CD4-positive, alpha-beta T cell treated with Interleukin-1 beta for 1 hour (primary cell): ENCODE measurements around the gene TPCN2.

Source experiments
- DNase-seq, 2 donors: peaks; one replicate each; pipeline ENCODE4 v3.0.0-alpha.2; 2020 to 2022

TPCN2 gene

GRCh38 chr11:69010964-69011623 is 37.6 kb upstream of the TPCN2 start:
- DNase-seq: peak; percentile 10 to 25

GRCh38 chr11:69011624-69012091 is 37.1 kb upstream of the TPCN2 start:
- no peak for DNase-seq

DNA sequence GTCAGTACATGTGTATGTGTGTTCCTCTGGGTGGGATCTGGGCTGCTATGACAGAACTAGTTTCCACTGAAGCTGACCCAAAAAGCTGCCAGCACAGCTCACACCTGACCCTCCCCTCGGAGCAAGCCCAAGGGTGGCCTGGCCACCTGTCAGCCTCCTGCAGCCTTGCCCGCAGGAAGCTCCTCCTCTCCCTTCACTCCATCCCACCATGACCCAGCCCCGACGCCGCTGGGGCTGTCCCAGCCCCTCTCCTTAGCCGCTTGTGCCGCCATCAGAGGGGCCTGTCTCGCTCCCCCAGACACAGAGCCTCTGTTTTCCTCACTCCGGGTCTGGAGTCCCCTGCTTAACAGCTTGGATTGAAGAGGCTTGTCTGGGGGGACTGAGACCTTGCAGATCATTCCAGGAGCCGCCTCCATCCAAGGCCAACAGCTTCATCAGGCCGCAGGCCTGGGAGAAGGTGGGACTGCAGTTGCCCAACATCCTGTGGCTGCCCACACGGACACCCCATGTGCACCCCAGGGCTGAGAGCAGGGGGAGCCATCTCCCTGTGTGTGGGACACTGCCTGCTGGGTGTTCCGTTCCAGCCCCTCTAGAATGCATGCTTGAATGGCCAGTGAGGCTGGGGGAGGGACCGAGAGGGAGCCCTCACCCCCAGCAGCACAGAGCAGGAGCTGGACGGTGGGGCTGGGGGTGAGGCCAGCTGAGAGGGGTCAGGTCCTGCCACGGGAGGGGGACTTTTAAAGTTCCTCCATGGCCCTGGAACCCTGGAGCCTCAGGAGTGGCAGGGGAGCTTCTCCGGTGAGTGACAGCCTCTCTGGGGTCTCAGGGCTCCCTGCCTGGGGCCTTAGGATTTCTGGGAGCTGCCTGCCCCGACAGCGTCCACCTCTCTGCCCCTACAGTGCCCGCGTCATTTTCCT is 36.4 kb upstream of the TPCN2 start:
- no peak for DNase-seq

GRCh38 chr11:69013009-69013951 is 35.5 kb upstream of the TPCN2 start, which contains the start of gene MRGPRF:
Gene MRGPRF, minus strand, starts transcription at chr11:69013246. Its CDS starts 3,345 bp downstream, at chr11:69009901.
- no peak for DNase-seq

- DNase-seq: no peak
Observed at GRCh38 chr11:69014084-69014851, 34.5 kb upstream of the TPCN2 start.

DNA sequence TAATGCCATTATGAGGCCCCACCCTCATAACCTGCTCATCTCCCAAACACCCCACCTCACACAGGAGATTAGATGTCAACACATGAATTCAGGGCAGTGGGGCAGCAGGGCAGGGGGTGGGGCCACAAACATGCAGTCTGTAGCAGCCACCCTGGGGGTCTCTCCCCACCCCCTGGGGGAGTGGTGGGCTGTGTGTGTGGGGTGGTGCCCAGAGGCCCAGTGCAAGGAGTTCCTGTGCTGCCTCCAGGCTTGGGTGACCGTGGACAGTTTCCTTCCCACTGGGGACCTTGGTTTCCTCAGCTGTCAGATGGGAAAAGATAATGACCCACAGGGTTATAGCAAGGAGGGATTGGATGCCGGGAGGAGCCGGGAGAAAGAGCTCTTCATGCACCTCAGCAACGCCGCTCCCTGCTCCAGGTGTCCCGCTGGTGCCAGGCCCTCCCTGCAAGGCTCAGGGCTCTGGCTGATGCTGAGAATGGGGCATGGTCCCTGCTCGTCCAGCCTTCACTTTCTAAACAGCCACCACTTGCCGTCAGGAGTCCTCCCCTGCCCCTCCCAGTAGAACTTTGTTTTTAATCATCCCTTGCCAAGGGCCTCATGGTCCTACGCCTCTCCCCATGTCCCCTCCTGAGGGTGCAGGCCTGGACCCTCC is 33.7 kb upstream of the TPCN2 start:
- no peak for DNase-seq

DNA sequence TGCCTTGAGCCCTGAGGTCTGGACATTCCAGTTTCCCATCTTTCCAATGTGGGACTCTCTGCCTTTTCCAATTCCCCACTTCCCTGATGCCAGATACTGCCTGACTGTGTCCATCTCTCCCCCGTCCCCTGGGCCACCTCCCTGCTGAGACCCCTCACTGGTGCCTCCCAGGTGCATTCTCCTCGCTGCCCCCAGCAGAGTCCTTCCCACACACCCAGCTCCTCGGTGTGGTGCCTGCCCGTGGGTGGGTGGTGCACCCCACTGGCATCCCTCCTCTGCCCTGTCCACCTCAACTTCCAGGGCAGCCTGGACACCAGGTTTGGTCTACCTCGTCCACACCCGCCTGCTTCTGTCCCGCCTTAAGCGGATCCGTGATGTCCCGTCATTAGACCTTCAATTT is 30.8 kb upstream of the TPCN2 start:
- no peak for DNase-seq

- no peak for DNase-seq
Observed at GRCh38 chr11:69018924-69019323, 29.8 kb upstream of the TPCN2 start.

GRCh38 chr11:69022260-69022659 is 26.5 kb upstream of the TPCN2 start:
- DNase-seq: no peak

GRCh38 chr11:69024509-69024908 is 24.2 kb upstream of the TPCN2 start:
- DNase-seq: no peak

- no peak for DNase-seq
Observed at GRCh38 chr11:69027704-69028372, 20.9 kb upstream of the TPCN2 start.

DNA sequence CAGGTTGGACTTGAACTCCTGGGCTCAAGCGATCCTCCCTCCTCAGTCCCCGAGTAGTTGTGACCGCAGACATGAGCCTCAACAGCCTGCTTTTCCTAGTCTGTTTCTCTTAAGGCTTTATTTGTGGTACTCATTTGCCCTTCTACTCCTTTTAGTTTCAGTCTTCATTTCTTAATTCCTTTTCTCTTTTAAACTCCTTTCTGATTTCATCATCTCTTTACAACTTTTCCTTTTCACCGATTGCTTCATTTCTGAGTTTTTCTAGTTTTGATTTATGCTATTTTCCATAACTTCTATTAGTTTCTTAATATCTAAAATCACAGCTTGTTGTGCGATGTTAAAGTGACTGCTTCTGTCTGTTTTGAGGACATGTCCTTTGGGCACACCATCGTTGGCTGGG is 18.4 kb upstream of the TPCN2 start:
- DNase-seq: no peak

- DNase-seq: no peak
Observed at GRCh38 chr11:69032833-69033232, 15.9 kb upstream of the TPCN2 start.

GRCh38 chr11:69033431-69033830 is 15.3 kb upstream of the TPCN2 start:
- no peak for DNase-seq

DNA sequence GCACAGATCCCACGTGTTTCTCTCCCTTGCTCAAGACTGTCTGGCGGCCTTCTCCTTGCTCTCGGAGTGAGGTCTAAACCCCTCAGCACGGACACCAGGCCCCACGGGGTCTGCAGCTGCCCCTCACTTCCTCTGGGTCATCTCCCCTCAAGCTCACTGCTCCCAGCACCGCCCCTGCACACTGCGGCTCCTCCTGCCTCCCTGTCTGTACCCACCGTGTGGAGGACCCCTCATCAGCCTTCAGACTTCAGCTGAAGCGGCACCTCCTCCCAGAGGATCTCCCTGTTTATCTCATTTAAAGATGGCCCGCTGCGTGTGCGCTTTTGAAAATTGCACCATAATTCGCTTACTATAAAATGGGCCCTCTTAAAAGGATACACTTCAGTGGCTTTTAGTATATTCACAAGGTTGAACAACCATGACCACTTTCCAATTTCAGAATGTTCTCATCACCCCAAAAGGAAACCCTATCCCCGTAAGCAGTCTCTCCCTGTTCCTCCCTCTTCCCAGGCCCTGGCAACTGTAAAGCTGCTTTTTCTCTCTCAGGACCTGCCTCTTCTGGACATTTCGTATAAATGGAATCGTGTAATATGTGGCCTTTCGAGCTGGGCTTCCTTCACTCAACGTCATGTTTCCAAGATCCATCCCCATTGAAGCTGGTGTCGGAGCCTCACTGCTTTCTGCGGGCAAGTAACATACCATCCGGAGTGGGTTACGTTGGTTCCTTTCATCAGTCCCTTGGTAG is 14.4 kb upstream of the TPCN2 start:
- DNase-seq: no peak

GRCh38 chr11:69035150-69035945 is 13.4 kb upstream of the TPCN2 start:
- DNase-seq: no peak

DNA sequence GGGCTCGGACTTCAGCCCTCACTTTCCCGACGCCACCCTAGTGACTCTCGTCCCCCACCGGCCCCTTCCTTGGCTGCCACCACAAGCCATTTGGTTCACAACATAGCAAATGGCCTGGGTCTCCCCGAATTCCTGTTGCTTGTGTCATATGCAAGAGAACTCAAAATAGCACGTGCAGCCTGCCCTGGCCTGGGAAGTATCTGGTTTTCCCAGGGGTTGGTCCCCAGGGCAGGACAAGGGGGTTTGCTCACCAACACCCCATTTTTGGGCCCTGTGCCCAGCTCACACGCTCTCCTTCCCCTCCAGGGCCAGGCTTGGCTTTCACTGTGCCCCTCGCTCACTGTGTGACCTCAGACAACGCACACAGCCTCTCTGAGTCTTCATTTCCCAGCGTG is 12.8 kb upstream of the TPCN2 start:
- DNase-seq: no peak

- no peak for DNase-seq
Observed at GRCh38 chr11:69037074-69037473, 11.7 kb upstream of the TPCN2 start.

DNA sequence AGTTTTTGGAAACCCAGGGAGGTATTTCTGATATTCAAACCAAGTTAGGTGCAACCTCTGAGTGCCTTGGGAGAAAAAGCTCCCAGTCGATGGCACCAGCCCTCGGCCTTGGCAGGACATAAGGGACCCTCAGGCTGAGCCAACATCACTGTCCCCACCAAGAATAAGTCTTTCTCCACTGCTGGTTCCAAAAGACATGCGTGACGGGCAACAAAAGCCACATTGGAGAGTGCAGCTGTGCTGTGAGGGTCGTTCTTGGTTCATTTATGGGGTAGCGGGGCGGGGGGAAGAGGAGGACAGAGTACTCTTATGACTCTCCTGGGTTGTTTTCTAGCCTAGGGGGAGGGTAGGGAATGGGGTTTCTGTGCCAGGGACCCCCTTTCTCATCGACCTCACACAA is 11.2 kb upstream of the TPCN2 start:
- DNase-seq: no peak
